ENCODE data around the gene LINGO3. TPM values are rescaled to one million over a fixed set of nuclear protein-coding genes. Genes with fewer than 3 reads are reported as not detected.

LINGO3 gene
- total RNA-seq, 1 experiment from 2014 or later = 2.0 TPM

DNA sequence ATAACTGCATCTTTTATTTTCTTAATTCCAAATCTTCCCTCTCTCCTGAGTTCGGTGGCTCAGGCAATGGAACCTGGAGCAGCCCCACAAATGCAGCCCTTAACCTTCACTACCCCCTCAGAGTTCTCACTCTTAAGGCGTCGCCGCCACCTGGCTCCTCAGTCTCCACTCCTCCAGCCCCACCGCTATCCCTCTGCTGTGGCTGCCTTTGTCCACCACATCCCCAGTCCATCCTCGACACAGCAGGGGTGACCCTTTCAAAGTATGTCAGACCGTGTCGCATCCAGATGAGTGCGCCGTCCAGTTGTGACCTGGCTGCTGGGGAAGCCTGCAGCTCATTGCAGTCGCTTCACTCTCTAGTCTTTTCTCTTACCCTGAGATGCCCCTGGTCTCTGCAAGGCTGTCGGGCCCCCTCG is 21.6 kb upstream of the LINGO3 start (continued):
- TF ChIP-seq, protein P1, sequence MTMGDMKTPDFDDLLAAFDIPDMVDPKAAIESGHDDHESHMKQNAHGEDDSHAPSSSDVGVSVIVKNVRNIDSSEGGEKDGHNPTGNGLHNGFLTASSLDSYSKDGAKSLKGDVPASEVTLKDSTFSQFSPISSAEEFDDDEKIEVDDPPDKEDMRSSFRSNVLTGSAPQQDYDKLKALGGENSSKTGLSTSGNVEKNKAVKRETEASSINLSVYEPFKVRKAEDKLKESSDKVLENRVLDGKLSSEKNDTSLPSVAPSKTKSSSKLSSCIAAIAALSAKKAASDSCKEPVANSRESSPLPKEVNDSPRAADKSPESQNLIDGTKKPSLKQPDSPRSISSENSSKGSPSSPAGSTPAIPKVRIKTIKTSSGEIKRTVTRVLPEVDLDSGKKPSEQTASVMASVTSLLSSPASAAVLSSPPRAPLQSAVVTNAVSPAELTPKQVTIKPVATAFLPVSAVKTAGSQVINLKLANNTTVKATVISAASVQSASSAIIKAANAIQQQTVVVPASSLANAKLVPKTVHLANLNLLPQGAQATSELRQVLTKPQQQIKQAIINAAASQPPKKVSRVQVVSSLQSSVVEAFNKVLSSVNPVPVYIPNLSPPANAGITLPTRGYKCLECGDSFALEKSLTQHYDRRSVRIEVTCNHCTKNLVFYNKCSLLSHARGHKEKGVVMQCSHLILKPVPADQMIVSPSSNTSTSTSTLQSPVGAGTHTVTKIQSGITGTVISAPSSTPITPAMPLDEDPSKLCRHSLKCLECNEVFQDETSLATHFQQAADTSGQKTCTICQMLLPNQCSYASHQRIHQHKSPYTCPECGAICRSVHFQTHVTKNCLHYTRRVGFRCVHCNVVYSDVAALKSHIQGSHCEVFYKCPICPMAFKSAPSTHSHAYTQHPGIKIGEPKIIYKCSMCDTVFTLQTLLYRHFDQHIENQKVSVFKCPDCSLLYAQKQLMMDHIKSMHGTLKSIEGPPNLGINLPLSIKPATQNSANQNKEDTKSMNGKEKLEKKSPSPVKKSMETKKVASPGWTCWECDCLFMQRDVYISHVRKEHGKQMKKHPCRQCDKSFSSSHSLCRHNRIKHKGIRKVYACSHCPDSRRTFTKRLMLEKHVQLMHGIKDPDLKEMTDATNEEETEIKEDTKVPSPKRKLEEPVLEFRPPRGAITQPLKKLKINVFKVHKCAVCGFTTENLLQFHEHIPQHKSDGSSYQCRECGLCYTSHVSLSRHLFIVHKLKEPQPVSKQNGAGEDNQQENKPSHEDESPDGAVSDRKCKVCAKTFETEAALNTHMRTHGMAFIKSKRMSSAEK (CRISPR knock-in tag; IDR thresholded peaks at IDR 0.05; ENCODE audit: borderline replicate concordance) = no peak
- TF ChIP-seq OVOL2 (CRISPR knock-in tag; IDR thresholded peaks at IDR 0.05; ENCODE audit: borderline replicate concordance) = no peak
- TF ChIP-seq, protein P2, sequence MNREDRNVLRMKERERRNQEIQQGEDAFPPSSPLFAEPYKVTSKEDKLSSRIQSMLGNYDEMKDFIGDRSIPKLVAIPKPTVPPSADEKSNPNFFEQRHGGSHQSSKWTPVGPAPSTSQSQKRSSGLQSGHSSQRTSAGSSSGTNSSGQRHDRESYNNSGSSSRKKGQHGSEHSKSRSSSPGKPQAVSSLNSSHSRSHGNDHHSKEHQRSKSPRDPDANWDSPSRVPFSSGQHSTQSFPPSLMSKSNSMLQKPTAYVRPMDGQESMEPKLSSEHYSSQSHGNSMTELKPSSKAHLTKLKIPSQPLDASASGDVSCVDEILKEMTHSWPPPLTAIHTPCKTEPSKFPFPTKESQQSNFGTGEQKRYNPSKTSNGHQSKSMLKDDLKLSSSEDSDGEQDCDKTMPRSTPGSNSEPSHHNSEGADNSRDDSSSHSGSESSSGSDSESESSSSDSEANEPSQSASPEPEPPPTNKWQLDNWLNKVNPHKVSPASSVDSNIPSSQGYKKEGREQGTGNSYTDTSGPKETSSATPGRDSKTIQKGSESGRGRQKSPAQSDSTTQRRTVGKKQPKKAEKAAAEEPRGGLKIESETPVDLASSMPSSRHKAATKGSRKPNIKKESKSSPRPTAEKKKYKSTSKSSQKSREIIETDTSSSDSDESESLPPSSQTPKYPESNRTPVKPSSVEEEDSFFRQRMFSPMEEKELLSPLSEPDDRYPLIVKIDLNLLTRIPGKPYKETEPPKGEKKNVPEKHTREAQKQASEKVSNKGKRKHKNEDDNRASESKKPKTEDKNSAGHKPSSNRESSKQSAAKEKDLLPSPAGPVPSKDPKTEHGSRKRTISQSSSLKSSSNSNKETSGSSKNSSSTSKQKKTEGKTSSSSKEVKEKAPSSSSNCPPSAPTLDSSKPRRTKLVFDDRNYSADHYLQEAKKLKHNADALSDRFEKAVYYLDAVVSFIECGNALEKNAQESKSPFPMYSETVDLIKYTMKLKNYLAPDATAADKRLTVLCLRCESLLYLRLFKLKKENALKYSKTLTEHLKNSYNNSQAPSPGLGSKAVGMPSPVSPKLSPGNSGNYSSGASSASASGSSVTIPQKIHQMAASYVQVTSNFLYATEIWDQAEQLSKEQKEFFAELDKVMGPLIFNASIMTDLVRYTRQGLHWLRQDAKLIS (CRISPR knock-in tag; IDR thresholded peaks at IDR 0.05; ENCODE audit: borderline replicate concordance) = no peak
- TF ChIP-seq, protein P3, sequence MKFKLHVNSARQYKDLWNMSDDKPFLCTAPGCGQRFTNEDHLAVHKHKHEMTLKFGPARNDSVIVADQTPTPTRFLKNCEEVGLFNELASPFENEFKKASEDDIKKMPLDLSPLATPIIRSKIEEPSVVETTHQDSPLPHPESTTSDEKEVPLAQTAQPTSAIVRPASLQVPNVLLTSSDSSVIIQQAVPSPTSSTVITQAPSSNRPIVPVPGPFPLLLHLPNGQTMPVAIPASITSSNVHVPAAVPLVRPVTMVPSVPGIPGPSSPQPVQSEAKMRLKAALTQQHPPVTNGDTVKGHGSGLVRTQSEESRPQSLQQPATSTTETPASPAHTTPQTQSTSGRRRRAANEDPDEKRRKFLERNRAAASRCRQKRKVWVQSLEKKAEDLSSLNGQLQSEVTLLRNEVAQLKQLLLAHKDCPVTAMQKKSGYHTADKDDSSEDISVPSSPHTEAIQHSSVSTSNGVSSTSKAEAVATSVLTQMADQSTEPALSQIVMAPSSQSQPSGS (CRISPR knock-in tag; IDR thresholded peaks at IDR 0.05; ENCODE audit: borderline replicate concordance, low read depth) = no peak

DNA sequence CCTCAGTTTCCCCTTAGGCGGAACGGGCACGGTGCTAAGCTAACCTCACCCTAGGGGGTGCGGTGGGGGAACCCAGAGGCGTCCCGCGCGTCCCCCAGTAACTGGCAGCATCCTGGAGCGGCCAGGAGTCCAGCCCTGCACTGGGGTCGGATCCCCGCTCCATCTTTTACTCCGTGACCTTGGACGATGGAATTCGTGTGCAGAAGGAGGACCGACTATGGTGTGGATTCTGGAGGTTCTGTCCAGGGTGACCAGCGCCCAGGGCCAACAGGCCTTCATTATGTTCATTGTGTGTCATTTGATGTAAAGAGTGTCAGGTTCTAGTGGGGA is 21.2 kb upstream of the LINGO3 start:
- Mint-ChIP-seq H3K27ac (peak overlapping the region; percentile 93), H3K27me3 (ENCODE audit: low read depth) (no peaks in the 10 kb centered on the region), H3K9me3 (no peaks in the 10 kb centered on the region), H3K4me1 (peaks cover 41% of the 10 kb centered on the region), H3K4me3 (peak overlapping the region; percentile 80), H3K36me3 (peaks cover 9% of the 10 kb centered on the region)
- ChIA-PET CTCF (interaction anchor here (1.2 kb wide), 1 partner anchor 13 kb away, joined by 5 read pairs; no protein-coding TSS in a partner anchor), POLR2A (no interaction called here)
- TF ChIP-seq GTF2I (CRISPR knock-in tag; conservative IDR thresholded peaks at IDR 0.05) (no peak), RELA (CRISPR knock-in tag; IDR thresholded peaks at IDR 0.05; ENCODE audit: borderline replicate concordance) (no peak), TEAD1 (CRISPR knock-in tag; IDR thresholded peaks at IDR 0.05) (no peak), FOXP1 (CRISPR knock-in tag; IDR thresholded peaks at IDR 0.05; ENCODE audit: borderline replicate concordance) (0 out of 2 replicates have a peak, but pooled peaks have one; percentile 8), SOX15 (CRISPR knock-in tag; IDR thresholded peaks at IDR 0.05) (no peak), ZNF423 (CRISPR knock-in tag; IDR thresholded peaks at IDR 0.05) (no peak), SMAD3 (CRISPR knock-in tag; IDR thresholded peaks at IDR 0.05; ENCODE audit: borderline replicate concordance) (no peak), NFYB (CRISPR knock-in tag; conservative IDR thresholded peaks at IDR 0.05; ENCODE audit: low read depth) (no peak)
- TF ChIP-seq, protein P4, sequence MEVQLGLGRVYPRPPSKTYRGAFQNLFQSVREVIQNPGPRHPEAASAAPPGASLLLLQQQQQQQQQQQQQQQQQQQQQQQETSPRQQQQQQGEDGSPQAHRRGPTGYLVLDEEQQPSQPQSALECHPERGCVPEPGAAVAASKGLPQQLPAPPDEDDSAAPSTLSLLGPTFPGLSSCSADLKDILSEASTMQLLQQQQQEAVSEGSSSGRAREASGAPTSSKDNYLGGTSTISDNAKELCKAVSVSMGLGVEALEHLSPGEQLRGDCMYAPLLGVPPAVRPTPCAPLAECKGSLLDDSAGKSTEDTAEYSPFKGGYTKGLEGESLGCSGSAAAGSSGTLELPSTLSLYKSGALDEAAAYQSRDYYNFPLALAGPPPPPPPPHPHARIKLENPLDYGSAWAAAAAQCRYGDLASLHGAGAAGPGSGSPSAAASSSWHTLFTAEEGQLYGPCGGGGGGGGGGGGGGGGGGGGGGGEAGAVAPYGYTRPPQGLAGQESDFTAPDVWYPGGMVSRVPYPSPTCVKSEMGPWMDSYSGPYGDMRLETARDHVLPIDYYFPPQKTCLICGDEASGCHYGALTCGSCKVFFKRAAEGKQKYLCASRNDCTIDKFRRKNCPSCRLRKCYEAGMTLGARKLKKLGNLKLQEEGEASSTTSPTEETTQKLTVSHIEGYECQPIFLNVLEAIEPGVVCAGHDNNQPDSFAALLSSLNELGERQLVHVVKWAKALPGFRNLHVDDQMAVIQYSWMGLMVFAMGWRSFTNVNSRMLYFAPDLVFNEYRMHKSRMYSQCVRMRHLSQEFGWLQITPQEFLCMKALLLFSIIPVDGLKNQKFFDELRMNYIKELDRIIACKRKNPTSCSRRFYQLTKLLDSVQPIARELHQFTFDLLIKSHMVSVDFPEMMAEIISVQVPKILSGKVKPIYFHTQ (CRISPR knock-in tag; IDR thresholded peaks at IDR 0.05) = no peak
- TF ChIP-seq, protein P5, sequence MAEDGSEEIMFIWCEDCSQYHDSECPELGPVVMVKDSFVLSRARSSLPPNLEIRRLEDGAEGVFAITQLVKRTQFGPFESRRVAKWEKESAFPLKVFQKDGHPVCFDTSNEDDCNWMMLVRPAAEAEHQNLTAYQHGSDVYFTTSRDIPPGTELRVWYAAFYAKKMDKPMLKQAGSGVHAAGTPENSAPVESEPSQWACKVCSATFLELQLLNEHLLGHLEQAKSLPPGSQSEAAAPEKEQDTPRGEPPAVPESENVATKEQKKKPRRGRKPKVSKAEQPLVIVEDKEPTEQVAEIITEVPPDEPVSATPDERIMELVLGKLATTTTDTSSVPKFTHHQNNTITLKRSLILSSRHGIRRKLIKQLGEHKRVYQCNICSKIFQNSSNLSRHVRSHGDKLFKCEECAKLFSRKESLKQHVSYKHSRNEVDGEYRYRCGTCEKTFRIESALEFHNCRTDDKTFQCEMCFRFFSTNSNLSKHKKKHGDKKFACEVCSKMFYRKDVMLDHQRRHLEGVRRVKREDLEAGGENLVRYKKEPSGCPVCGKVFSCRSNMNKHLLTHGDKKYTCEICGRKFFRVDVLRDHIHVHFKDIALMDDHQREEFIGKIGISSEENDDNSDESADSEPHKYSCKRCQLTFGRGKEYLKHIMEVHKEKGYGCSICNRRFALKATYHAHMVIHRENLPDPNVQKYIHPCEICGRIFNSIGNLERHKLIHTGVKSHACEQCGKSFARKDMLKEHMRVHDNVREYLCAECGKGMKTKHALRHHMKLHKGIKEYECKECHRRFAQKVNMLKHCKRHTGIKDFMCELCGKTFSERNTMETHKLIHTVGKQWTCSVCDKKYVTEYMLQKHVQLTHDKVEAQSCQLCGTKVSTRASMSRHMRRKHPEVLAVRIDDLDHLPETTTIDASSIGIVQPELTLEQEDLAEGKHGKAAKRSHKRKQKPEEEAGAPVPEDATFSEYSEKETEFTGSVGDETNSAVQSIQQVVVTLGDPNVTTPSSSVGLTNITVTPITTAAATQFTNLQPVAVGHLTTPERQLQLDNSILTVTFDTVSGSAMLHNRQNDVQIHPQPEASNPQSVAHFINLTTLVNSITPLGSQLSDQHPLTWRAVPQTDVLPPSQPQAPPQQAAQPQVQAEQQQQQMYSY (CRISPR knock-in tag; IDR thresholded peaks at IDR 0.05) = peak; percentile 52; the same call in 1 of the 2 replicates
- DNase-seq (ENCODE audit: low spot score) = no peak
- ATAC-seq = no peak
